EL (cell line): ENCODE measurements around the gene ZNF219.
A peak's percentile ranks its signal among the peaks of the same experiment; 100 is the strongest.

Experiments used
- DNase-seq: peaks from one replicate; pipeline ENCODE4 v3.0.0-alpha.2; 2016

ZNF219 gene

DNA sequence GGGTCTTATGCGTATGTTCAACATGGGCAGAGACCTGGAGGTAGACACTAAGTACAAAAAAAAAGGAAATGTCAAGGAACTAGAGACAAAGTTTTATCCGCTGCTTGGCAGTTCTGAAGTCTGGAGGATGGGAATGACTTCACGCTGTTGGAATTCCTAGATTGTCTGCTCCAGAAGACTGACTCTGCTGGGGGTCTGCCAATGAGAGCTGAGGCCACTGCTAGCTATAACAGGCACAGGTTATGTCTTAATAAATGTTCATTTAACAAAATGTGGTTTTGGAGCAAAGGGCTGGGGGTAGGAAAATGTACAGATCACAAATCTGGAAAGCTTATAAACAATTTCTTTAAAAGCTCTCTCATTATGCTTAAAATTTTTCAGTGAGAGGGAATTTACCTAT lies 35.0 kb downstream of the ZNF219 start:
- peak; percentile 92 for DNase-seq

DNA sequence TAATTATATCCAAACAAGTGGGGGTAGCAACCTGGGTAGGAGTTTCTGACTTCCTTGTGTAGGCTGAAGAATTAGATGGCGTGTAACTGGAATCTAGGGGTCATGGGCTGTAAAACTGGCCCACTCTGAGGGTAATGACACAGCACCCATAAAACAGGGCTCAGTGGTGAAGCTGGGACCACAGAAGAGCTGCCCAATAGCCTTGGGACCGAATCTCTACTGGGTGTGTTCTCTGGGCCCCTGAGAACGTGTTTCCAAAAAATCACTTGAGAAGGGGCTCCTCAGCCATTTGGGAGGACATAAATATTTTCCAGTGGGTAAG lies 37.1 kb downstream of the ZNF219 start:
- DNase-seq, result no peak

DNA sequence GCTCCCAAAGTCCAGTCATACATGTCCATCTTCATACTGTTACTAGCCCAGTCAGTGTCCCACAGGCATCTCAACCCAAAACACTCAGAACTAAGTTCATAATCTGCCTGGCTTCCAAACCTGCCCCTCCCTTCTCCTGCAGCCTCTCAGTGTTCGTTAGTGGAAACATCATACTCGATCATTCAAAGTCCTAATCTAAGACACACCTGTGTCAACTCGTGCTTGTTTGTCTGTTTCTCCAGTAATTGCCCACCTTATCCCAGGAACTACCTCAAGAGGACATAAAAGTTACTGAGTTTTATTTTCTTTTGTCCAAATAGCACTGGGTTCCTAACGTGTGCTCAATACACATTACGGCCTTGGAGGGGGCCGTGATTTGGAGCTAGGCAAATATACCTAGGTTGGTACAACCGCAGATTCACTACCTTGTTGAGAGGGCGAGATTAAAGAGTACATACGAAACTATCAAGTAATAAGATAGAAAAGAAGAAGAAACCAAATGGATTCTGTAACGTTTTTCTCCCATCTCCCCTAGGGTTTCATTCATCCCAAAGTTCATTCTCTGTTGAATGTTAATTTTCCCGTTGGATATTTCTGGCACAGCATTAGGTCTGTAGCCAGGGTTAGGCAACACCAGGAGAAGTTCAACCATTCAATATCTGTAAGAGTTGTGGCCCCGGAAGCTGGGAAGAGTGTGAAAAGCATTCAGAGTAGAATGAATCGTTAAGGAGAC lies 37.7 kb downstream of the ZNF219 start:
- DNase-seq, result no peak

GRCh38 chr14:21059842-21060613 lies 38.4 kb downstream of the ZNF219 start:
- DNase-seq, result peak; percentile 31

GRCh38 chr14:21058903-21059302 lies 39.6 kb downstream of the ZNF219 start:
- no peak for DNase-seq

DNA sequence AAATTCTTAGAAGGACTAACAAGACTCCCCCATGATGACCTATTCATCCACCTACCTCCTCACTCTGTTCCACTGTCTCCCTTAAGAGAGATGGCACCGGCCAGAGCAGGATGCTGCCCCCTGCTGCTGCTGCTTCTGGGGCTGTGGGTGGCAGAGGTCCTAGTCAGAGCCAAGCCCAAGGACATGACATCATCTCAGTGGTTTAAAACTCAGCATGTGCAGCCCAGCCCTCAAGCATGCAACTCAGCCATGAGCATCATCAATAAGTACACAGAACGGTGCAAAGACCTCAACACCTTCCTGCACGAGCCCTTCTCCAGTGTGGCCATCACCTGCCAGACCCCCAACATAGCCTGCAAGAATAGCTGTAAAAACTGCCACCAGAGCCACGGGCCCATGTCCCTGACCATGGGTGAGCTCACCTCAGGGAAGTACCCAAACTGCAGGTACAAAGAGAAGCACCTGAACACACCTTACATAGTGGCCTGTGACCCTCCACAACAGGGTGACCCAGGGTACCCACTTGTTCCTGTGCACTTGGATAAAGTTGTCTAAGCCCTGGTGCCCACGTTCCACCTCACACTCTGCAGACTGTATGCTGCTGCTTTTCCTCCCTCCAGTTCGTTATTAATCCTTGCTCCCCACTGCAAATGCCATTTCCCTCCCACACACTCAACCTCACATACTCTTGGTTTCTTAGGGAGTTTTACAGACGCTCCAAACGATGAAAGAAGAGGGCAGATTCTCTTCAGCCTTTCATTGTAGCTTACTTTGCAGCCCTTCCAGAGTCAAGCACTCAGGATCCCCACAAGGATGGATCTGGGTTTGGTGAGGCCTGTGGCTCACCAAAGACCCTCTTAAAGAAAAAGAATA lies 40.4 kb downstream of the ZNF219 start, which contains the start of gene RNASE8:
Gene RNASE8 (plus strand): TSS at position 20 of the 873 bp plus-strand sequence. CDS start 71 bp downstream, at position 91.
- DNase-seq, result peak; percentile 68

GRCh38 chr14:21056520-21057163 lies 41.8 kb downstream of the ZNF219 start:
- peak; percentile 36 for DNase-seq

- no peak for DNase-seq
Measured at GRCh38 chr14:21055432-21056117, 42.9 kb downstream of the ZNF219 start.

GRCh38 chr14:21054768-21055145 lies 43.7 kb downstream of the ZNF219 start:
- DNase-seq, result no peak

DNA sequence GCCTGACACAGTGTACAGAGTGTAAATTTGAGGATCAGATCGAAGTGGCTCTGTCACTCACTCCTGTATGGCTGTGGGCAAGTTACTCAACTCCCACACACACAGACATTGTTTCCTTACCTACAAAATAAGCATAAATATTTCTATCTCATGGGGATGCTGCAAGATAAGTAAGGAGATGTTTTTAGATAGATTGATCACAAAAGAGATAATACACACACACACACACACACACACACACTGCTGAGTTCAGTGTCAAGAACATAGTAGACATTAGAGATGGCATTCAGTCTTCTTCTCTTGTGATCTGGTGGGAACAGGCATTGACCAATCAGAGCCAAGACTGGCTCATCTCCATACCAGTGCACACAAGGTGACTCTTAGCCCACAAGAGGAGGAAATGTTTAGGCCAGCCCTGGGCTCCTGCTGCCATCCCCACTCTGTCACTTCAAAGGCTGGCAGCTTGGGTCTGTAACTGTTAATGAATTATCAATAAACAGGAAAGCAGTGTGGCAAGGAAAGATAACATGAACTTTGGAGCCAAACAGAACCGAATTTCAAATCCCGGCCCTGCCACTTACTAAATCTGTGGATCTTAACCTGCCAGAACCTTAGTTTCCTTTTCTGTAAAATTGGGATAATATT lies 44.2 kb downstream of the ZNF219 start:
- no peak for DNase-seq

DNA sequence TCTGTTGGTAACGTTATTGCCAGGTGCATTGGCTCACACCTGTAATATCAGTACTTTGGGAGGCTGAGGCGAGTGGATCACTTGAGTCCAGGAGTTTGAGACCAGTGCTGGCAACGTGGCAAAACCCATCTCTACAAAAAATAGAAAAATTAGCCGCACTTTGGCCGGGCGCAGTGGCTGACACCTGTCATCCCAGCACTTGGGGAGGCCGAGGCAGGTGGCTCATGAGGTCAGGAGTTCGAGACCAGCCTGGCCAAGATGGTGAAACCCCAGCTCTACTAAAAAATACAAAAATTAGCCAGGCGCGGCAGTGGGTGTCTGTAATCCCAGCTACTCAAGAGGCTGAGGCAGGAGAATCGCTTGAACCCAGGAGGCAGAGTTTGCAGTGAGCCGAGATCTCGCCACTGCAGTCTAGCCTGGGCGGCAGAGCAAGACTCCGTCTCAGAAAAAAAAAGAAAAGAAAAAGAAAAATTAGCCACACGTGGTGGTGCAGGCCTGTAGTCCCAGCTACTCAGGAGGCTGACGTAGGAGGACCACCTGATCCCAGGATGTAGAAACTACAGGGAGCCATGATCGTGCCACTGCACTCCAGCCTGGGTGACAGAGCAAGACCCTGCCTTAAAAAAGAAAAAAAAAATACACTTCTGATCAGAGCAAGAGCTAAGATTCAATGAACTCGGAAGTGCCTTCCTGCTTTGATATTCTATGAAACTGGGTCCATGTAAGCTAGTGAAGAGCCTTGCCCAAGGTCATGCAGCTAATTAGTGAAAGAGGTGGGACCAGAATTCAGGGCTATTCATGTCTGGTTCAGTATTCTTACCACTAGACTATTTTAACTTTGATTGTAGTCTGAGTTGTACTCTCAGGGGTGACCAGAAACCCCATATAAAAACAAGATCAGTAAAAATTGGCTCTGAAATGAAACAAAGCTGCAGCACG lies 45.0 kb downstream of the ZNF219 start:
- no peak for DNase-seq

DNA sequence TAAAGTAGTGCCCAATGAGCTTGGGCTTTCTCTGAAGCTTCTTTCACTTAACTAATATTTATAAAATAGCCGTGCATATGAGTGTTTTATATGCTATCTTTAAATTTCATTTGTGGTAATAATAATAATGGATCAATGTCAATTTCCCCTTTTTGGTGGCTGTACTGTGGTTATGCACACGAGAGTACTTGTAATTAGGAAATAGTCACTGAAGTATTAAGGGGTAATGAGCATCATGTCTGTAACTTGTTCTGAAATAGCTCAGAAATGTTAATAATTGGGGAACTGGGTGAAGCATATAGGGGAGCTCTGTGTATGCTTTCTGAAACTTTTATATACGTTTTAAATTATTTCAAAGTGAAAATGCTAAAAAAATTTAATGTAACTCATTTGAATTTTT lies 47.9 kb downstream of the ZNF219 start:
- DNase-seq, result no peak

GRCh38 chr14:21049271-21049673 lies 49.2 kb downstream of the ZNF219 start:
- DNase-seq, result peak; percentile 52

DNA sequence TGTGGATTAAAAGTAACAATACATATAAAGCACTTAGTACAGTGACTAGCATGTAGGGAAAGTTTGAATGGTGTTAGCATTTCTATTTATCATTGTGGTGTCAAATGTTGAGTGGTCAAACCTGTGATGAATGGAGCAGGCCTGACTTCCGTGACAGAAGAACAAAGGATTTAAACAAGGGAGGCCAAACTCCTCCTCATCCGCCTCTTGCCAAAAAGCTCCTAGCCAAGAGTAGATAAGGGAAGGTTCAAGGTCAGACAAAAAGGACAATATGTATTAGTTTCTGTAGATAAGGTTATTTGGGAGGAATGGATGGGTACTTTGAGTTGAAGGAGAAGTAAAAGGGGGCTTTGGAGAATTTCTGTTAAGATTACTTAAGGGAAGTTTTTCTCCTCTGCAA lies 49.8 kb downstream of the ZNF219 start:
- DNase-seq, result no peak

- no peak for DNase-seq
Measured at GRCh38 chr14:21047378-21047781, 51.1 kb downstream of the ZNF219 start.

GRCh38 chr14:21043974-21044618 lies 54.4 kb downstream of the ZNF219 start:
- no peak for DNase-seq

- DNase-seq, result no peak
Measured at GRCh38 chr14:21043387-21043973, 55.0 kb downstream of the ZNF219 start.

DNA sequence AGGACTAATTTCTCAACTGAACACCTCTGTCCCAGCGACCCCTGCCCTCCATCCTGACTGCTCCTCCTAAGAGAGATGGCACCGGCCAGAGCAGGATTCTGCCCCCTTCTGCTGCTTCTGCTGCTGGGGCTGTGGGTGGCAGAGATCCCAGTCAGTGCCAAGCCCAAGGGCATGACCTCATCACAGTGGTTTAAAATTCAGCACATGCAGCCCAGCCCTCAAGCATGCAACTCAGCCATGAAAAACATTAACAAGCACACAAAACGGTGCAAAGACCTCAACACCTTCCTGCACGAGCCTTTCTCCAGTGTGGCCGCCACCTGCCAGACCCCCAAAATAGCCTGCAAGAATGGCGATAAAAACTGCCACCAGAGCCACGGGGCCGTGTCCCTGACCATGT lies 55.5 kb downstream of the ZNF219 start:
- DNase-seq, result no peak

GRCh38 chr14:21041676-21042433 lies 56.6 kb downstream of the ZNF219 start, which contains the start of gene RNASE7:
RNASE7 (plus strand) TSS chr14:21042362; CDS start chr14:21042993, 631 bp downstream.
- peak; percentile 62 for DNase-seq
